CD4-positive, alpha-beta T cell (primary cell): ENCODE results near the gene FARP1. TPM values are rescaled to one million over a fixed set of nuclear protein-coding genes. Genes with fewer than 3 reads are reported as not detected.

Experiments used
- ATAC-seq: fragments of 200-7000 bp; cut with Tn5 transposase; one replicate; pipeline ENCODE4 v1.10.0; 2022; ENCODE audit warnings: mild to moderate bottlenecking; ENCODE audit not compliant: poor library complexity
- CTCF ChIA-PET: fragments of 350-600 bp; sonication (Branson Sonifier 250); formaldehyde crosslinking; loops from one replicate; lab custom pipeline; 2021; ENCODE audit warnings: antibody characterized with exemption, inconsistent platforms; lab: Charles Lee
- POLR2A ChIA-PET: fragments of 350-600 bp; sonication (Branson Sonifier 250); formaldehyde crosslinking; loops from one replicate; lab custom pipeline; 2021; ENCODE audit warnings: antibody characterized with exemption, inconsistent platforms; lab: Charles Lee
- DNase-seq, 14 experiments: peaks; one replicate each; pipeline ENCODE4 v3.0.0-alpha.2; 2013 to 2020; ENCODE audit warnings: mixed read lengths in 2 of 14
- H3K27ac ChIP-seq, 2 donors: one replicate each; pipeline versions ENCODE4 v1.5.1 to v1.7.0; 2013; ENCODE audit warnings: low read length in 2 of 2, low read depth in 1 of 2, mild to moderate bottlenecking in 1 of 2
- H3K27me3 ChIP-seq, 2 experiments: 1 replicate in 1 of 2; 2 replicates in 1 of 2; pipeline versions ENCODE4 v1.6.1 to v1.7.0; 2013; ENCODE audit warnings: low read length in 2 of 2, control low read depth in 1 of 2, mild to moderate bottlenecking in 1 of 2, moderate library complexity in 1 of 2; ENCODE audit not compliant: insufficient read depth in 2 of 2, control insufficient read depth in 1 of 2
- H3K36me3 ChIP-seq: one replicate; pipeline ENCODE4 v1.6.1; 2013; ENCODE audit warnings: low read length, control low read depth; ENCODE audit not compliant: insufficient read depth
- H3K4me1 ChIP-seq: one replicate; pipeline ENCODE4 v1.6.1; 2013; ENCODE audit warnings: low read length, control low read depth; ENCODE audit not compliant: insufficient read depth
- H3K4me3 ChIP-seq: one replicate; pipeline ENCODE4 v1.5.1; 2013; ENCODE audit warnings: mild to moderate bottlenecking, low read length, moderate library complexity
- H3K9me3 ChIP-seq, 2 experiments: 1 replicate in 1 of 2; 2 replicates in 1 of 2; pipeline versions ENCODE4 v1.6.1 to v1.7.0; 2013; ENCODE audit warnings: low read length in 2 of 2, mild to moderate bottlenecking in 2 of 2, control low read depth in 1 of 2, moderate library complexity in 1 of 2; ENCODE audit not compliant: control insufficient read depth in 1 of 2, insufficient read depth in 1 of 2
- H3K27ac Mint-ChIP-seq: one replicate; pipeline ENCODE4 v1.8.0; 2020; ENCODE audit warnings: mixed read lengths
- H3K27me3 Mint-ChIP-seq: one replicate; pipeline ENCODE4 v1.8.0; 2021; ENCODE audit warnings: mixed read lengths
- H3K36me3 Mint-ChIP-seq: one replicate; pipeline ENCODE4 v1.8.0; 2021; ENCODE audit warnings: low read depth, mixed read lengths
- H3K4me1 Mint-ChIP-seq: one replicate; pipeline ENCODE4 v1.8.0; 2021; ENCODE audit warnings: low read depth, mixed read lengths
- H3K4me3 Mint-ChIP-seq: one replicate; pipeline ENCODE4 v1.8.0; 2020; ENCODE audit warnings: mild to moderate bottlenecking, mixed read lengths
- H3K9me3 Mint-ChIP-seq: one replicate; pipeline ENCODE4 v1.8.0; 2020; ENCODE audit warnings: mixed read lengths
- CTCF ChIP-seq: fragments of 200-600 bp; IDR thresholded peaks from one replicate; pipeline ENCODE4 v1.8.0; 2022; ENCODE audit warnings: antibody characterized with exemption, mild to moderate bottlenecking
- intact Hi-C, 2 experiments: fragments of 100-400 bp; cut with DNase I in 1 of 2; cut with micrococcal nuclease in 1 of 2; formaldehyde crosslinking; loops; one replicate each; pipeline versions ENCODE4 v1.15.1 to v1.9.0; 2023 to 2025; cut with DNase I, micrococcal nuclease
- total RNA-seq, 174 experiments: library from RNA in 2 of 174; stranded (reverse) in 2 of 174; gene quantifications; one replicate each; pipeline ENCODE4 v1.2.3 and lab custom pipeline; 2021 to 2026

FARP1 gene
- total RNA-seq, 2 experiments from 2014 or later = 0.30 TPM; not detected in 1

GRCh38 chr13:98433654-98434053 is 290.8 kb downstream of the FARP1 start:
- peaks cover 0 to 5% of the 10 kb centered on the region in 2 experiments for H3K27me3 ChIP-seq
- no peaks in the 10 kb centered on the region for H3K9me3 ChIP-seq
- no peak for TF ChIP-seq CTCF
- no peaks in the 10 kb centered on the region for H3K36me3 ChIP-seq
- DNase-seq (no peak), ATAC-seq (no peak)
- H3K27ac Mint-ChIP-seq = no peak overlapping the region
- ChIA-PET CTCF (no interaction called here), POLR2A (no interaction called here)
- no peaks in the 10 kb centered on the region for H3K9me3 Mint-ChIP-seq
- no peaks in the 10 kb centered on the region for H3K4me1 ChIP-seq
- no peak overlapping the region for H3K4me3 ChIP-seq
- H3K27me3 Mint-ChIP-seq = peaks cover 21% of the 10 kb centered on the region
- H3K4me1 Mint-ChIP-seq = no peaks in the 10 kb centered on the region
- no peaks in the 10 kb centered on the region for H3K36me3 Mint-ChIP-seq
- no peak overlapping the region for H3K4me3 Mint-ChIP-seq
- intact Hi-C loops = no loop called here
- H3K27ac ChIP-seq = no peak overlapping the region

- H3K9me3 Mint-ChIP-seq = no peaks in the 10 kb centered on the region
- no peaks in the 10 kb centered on the region for H3K36me3 Mint-ChIP-seq
- H3K27me3 Mint-ChIP-seq = peaks cover 17% of the 10 kb centered on the region
- intact Hi-C loops = no loop called here
- TF ChIP-seq CTCF = no peak
- no peak overlapping the region for H3K27ac Mint-ChIP-seq
- H3K4me1 ChIP-seq = no peaks in the 10 kb centered on the region
- peaks cover 0 to 5% of the 10 kb centered on the region in 2 experiments for H3K27me3 ChIP-seq
- no peak overlapping the region for H3K27ac ChIP-seq
- no peak for DNase-seq
- ATAC-seq = no peak
- no peak overlapping the region for H3K4me3 ChIP-seq
- no peaks in the 10 kb centered on the region for H3K36me3 ChIP-seq
- H3K4me3 Mint-ChIP-seq = no peak overlapping the region
- H3K4me1 Mint-ChIP-seq = no peaks in the 10 kb centered on the region
- CTCF ChIA-PET = no interaction called here
- POLR2A ChIA-PET = no interaction called here
- no peaks in the 10 kb centered on the region for H3K9me3 ChIP-seq
These were observed 291.2 kb downstream of the FARP1 start for GRCh38 chr13:98434060-98434459.

DNA sequence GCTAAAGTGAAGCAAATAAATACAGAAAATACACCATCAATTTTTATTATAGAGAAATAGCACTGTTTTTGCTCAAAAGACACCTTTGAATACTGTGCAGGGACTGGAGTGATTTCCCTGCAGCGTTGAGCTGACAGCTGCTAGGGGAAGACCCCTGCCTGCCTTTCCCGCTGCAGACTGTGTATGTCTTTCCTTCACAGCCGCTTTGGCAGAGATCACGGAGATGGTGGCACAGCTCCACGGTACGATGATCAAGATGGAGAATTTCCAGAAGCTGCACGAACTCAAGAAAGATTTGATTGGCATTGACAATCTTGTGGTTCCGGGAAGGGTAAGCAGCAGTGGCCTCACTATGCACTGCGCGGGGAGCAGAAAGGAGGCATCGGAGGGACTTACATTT is 292.5 kb downstream of the FARP1 start:
- Mint-ChIP-seq H3K27ac (no peak overlapping the region), H3K9me3 (no peaks in the 10 kb centered on the region), H3K27me3 (peaks cover 10% of the 10 kb centered on the region), H3K4me1 (no peaks in the 10 kb centered on the region), H3K36me3 (no peaks in the 10 kb centered on the region), H3K4me3 (no peak overlapping the region)
- Histone ChIP-seq H3K27ac (no peak overlapping the region), H3K9me3 (no peaks in the 10 kb centered on the region), H3K4me3 (no peak overlapping the region), H3K27me3 (no peaks in the 10 kb centered on the region), H3K4me1 (no peaks in the 10 kb centered on the region), H3K36me3 (no peaks in the 10 kb centered on the region)
- intact Hi-C loops = no loop called here
- ChIA-PET POLR2A (no interaction called here), CTCF (no interaction called here)
- DNase-seq (no peak), ATAC-seq (no peak)
- no peak for TF ChIP-seq CTCF
